VCaP (cell line): Measurements from ENCODE around the gene NAPA.

Experiments
- H3K27ac ChIP-seq: fragments of 450-650 bp; 2 replicates; pipeline ENCODE4 v1.5.1; 2017
- CTCF ChIP-seq: fragments of 450-650 bp; conservative IDR thresholded peaks from 2 replicates; pipeline ENCODE4 v1.5.1; 2017; ENCODE audit warnings: mild to moderate bottlenecking, moderate library complexity

The NAPA gene

GRCh38 chr19:47514869-47515588, at the start of gene NAPA:
TSS of gene NAPA (minus strand) at chr19:47515063. CDS start at chr19:47514940, 123 bp downstream.
- peak within 1 kb of the TSS; percentile 96 for H3K27ac ChIP-seq

GRCh38 chr19:47564081-47564480, 49.2 kb upstream of the NAPA start:
- TF ChIP-seq CTCF = no peak
- H3K27ac ChIP-seq = peak overlapping the region; percentile 65

More at GRCh38 chr19:47514869-47515588, at the start of gene NAPA:
- no peak for TF ChIP-seq CTCF

GRCh38 chr19:47561440-47562057, 46.7 kb upstream of the NAPA start:
- no peak for TF ChIP-seq CTCF
- H3K27ac ChIP-seq = no peak overlapping the region

GRCh38 chr19:47560999-47561398, 46.1 kb upstream of the NAPA start:
- no peak overlapping the region for H3K27ac ChIP-seq
- TF ChIP-seq CTCF = no peak

- no peak for TF ChIP-seq CTCF
- H3K27ac ChIP-seq = no peak overlapping the region
These were observed 35.3 kb upstream of the NAPA start for GRCh38 chr19:47550129-47550528.

- H3K27ac ChIP-seq = no peak overlapping the region
- TF ChIP-seq CTCF = no peak
These were observed 34.5 kb upstream of the NAPA start for GRCh38 chr19:47549261-47549862.

GRCh38 chr19:47547199-47547598, 32.3 kb upstream of the NAPA start:
- no peak for TF ChIP-seq CTCF
- H3K27ac ChIP-seq = no peak overlapping the region
